CD4-positive, alpha-beta T cell treated with Interleukin-15 for 1 hour (primary cell): ENCODE data around the gene LPAR1.
A peak's percentile ranks its signal among the peaks of the same experiment; 100 is the strongest.

ENCODE experiments used
- DNase-seq: peaks from one replicate; pipeline ENCODE4 v3.0.0-alpha.2; 2020

LPAR1 gene

GRCh38 chr9:110912419-110913291 is 125.6 kb downstream of the LPAR1 start:
- DNase-seq = no peak

DNA sequence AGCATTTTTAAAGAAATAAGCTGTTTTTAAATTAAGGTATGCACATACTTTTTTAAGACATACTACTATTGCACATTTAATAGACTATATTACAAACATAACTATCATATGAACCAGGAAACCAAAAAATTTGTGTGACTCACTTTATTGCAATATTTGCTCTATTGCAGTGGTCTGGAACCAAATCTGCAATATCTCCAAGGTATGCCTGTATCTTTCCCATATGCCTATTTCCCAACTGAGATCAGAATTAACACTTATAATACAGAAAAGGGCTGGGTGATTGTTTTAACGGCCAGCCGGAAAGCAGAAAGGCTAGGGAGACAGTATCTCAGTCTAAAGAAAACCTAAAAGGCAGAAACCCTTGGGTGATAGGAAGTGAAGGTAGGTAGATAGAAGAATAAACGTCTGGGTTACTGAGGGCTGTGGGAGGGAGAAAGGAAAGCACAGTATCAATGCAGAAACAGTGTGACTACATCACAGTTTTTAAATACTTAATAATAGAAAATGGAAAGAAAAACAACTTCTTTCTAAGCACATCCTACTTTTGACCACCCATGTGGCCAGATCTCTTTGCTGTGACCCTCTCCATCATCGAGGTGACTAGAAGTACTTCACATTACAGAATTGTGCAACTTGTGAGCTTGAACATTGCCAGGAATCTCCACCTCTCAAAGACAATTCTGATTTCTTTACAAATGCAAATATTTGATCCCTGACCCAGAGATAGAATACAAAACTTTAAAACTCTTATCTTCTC is 126.4 kb downstream of the LPAR1 start:
- no peak for DNase-seq

DNA sequence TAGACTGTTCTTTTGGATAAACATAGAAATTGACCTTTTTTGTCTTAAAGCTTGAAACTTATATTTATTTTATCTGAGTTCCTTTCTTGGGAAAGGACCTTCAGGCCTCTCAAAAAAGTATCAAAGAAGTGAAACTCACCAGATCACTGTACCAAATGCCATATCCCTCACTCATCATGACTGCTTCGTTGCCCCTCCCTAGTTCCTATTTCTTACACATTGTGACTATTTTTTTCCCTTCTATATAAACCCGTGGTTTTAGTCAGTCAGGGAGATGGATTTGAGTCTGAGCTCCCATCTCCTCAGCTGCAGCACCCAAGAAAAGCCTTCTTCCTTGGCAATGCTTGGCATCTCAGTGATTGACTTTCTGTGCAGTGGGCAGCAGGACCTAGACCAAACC is 129.4 kb downstream of the LPAR1 start:
- no peak for DNase-seq

DNA sequence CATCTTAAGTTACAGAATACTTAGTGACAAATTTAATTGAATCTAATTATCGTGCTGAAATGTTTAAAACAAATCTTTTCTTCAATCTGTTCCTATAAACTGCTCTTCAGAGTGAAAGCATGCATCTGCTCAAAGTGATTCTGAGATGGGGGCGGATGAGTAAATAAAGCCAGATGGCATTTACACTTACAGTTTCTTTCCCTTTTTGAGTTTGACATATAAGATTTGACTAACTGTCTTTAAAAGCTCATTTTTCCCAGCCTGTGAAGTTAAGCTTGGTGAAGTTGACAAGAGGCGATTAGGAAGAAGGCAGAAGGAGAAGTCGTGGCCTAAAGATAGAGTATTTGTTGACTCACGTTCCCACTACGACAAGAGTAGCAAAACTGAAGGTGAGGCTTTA is 137.4 kb downstream of the LPAR1 start:
- no peak for DNase-seq

GRCh38 chr9:110900456-110900855 is 137.8 kb downstream of the LPAR1 start:
- no peak for DNase-seq

GRCh38 chr9:110898866-110899265 is 139.4 kb downstream of the LPAR1 start:
- no peak for DNase-seq

GRCh38 chr9:110898358-110898757 is 139.9 kb downstream of the LPAR1 start:
- DNase-seq = no peak

DNA sequence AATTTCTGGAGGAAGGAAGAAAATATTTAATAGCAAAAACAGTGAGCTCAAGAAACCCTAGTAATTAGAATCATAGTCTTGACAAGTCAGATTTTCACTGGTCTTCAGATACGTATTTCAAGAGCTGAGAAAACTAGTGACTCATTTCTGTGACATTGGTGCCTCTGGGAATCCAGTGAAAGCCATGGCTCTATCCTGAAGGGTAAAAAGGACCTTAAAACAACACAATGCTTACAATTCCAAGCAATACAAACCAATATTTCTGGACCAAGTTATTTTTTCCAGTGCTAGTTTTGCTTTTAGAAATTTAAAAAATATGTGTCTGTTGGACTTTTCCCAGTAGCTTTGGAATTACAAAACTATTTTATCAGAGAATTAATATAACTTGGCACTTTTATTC is 140.3 kb downstream of the LPAR1 start:
- no peak for DNase-seq

- DNase-seq = no peak
These were observed 142.9 kb downstream of the LPAR1 start for GRCh38 chr9:110895147-110895905.

GRCh38 chr9:110894731-110895130 is 143.5 kb downstream of the LPAR1 start:
- no peak for DNase-seq

DNA sequence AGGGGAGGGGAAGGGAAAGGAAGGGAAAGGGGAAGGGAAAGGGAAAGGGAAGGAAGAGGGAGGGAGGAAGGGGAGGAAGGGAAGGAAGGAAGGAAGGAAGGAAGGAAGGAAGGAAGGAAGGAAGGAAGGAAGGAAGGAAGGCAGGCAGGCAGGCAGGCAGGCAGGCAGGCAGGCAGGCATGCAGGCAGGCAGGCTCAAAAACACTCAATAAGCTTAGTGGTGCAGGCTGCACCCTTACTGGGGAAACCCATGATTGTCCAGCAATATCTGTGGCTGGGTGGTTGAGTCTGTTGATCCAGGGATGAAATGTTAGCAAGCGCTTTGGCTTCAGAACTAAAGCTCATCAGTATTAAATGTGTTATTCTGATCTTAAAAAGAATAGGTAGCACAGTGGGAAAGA is 145.6 kb downstream of the LPAR1 start:
- no peak for DNase-seq

- no peak for DNase-seq
These were observed 146.5 kb downstream of the LPAR1 start for GRCh38 chr9:110891760-110892159.

DNA sequence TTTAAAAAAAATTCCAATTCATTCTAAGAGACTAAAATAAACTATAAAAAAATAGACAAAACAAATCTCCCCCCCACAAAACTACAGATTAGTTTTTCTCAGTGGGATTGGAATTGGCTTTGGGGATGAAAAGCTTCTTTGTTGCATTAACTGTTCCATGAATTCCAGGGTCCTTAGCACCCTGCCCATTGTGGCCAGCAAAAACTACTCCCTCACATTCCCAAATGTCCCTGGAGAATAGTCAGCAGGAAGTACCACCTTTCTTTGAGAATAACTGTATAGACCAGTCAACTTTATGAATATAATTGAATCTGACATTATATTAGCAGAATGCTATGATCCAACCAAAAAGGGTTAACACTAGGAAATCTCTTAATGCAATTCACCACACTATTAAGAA is 147.9 kb downstream of the LPAR1 start:
- no peak for DNase-seq

DNA sequence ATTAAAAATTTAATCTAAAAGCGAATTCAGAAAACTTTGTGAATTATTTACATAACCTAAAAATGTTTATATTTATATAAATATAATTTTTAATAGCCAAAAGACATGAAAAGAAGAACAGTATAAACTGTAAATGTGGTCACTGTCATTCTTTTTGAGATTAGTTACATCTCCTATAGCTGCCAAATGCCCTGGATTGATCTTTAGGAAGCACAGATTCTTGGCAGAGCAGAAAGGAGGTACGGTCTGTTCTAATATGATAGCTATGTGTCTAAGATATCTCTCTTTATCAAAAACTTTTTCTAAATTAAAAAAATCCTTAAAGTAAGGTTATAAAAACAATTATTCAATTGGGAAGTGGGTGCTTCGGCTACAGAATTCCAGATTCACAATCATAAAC is 151.0 kb downstream of the LPAR1 start:
- DNase-seq = no peak

DNA sequence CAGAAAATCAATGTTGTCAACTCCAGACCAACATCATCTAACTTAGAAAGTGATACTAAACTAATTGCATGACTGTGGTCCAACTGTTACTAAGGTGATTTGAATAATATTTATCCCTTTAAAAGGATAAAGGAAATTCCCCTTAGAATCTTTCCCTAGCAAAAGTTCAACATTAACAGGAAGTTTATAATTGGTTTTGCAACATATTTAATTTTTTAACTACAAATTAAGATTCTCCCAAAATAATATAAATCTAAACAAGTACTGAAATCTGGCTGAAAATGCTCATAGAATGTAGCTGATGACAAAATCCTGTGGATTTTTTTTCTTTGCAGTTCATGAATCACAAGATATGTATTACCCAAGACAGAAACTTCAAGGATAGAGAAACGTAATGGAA is 151.4 kb downstream of the LPAR1 start:
- no peak for DNase-seq

DNA sequence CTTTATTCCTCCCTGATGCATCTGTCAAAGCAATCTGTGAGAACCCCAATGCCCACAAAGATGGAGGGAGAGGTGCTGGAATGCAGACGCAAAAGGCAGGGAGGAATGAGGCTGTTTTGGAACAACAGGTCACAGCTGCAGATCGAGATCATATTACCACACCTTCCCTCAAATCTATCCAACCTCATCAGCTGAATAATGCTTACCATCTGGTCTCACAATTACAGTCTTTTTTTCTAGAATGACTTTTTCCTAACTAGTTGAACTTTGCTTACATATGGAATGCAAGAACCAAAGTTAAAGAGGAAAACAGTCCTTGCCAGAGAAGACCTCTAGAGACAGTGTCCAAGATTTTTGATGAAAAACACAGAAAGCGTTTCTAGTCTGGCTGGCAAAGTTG is 158.1 kb downstream of the LPAR1 start:
- DNase-seq = no peak

DNA sequence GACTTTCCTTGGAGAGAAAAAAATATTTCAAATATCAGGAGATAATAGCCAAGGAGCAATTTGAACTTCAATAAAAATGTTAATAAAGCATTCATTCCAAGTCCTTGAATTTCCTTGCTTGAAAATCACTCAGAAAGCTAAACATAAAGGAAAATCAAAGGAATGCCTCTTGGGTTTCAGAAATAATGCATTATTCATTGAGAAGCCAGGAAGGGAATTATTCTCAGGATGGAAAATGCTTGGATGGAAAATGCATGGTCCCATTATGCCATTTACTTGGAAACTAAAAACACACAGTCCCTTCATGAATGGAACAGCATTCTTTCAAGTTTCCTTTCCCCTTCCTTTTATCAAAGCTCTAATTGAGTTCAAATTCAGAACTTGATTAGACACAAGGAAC is 160.9 kb downstream of the LPAR1 start:
- DNase-seq = no peak

GRCh38 chr9:110876929-110877328 is 161.3 kb downstream of the LPAR1 start:
- DNase-seq = no peak

DNA sequence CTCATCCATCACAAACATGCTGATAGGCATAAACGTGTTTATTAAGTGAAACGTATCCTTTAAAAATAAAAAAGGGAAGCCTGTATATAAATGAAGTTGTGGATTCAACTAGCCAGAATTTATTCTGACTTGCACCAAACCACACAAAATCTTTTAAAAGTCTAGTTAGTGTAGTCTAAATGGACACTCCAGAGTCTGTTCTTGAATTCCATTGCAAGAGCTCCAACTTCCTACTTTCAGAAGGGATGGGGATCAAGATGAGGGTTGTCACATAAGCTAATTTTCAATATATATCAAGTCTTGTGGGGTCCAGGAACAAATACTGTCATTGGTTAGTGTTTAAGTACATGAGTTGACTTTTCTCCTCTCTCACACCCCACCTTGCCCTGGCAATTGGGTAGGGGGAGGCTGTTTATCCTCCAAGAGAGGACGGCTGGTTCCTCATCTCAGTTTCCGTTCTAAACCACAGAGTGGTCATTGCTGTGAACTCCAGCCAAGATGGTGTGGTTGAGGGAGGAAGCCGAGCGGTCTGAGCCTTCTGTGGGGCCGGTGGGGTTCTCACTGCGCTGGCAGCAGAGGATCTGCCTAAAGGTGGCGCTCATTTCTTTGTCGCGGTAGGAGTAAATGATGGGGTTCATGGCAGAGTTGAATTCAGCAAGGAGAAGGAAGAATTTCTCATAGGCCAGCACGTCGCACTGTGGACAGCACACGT is 163.2 kb downstream of the LPAR1 start:
- DNase-seq = peak; percentile 43

GRCh38 chr9:110872920-110873319 is 165.3 kb downstream of the LPAR1 start:
- no peak for DNase-seq

DNA sequence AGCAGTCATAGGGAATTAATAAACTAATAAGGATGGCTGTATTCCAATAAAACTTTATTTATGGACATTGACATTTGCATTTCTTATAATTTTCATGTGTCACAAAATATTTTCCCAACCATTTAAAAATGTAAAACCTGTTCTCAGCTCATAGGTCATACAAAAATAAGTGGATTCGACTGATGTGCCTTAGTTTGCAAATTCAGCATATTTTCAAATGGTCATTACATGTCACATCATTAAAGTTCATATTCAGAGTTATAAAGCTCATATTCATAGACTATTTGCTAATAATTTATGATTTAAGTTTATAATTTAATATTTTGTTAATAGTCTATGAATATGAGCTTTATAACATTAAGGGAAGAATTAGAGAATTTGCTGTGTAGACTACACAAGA is 166.5 kb downstream of the LPAR1 start:
- DNase-seq = no peak

DNA sequence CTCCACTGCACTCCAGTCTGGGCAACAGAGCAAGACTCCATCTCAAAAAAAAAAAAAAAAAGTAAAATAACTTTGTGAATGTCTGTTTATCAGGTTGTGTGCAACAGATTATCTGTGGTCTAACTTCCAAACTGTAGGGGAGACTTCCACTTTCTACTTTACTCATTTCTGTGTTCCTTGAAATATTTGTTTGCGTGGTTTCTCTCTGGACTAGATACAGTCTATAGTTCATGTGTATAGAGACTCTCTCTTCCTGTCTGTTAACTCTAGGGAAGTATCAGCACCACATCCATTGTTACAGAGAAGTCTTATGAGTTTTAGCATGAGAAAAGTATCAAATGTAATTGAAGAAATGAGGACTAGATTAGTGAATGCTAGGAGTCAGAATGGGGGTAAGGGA is 168.3 kb downstream of the LPAR1 start:
- no peak for DNase-seq

GRCh38 chr9:110864011-110864410 is 174.3 kb downstream of the LPAR1 start:
- no peak for DNase-seq
